ENCODE measurements around the gene ERBB4. TPM values are rescaled to one million over a fixed set of nuclear protein-coding genes. Genes with fewer than 3 reads are reported as not detected.
"Not testable (repeated sequence)": the region's sequence is repeated elsewhere in the genome, so short reads cannot be mapped to it uniquely, and the experiment has no call there.

The ERBB4 gene
- total RNA-seq, 1 donor from 2014 or later: 2.8 TPM

GRCh38 chr2:212015588-212015987, 523.0 kb downstream of the ERBB4 start:
- no peak for DNase-seq (ENCODE audit: extremely low spot score, unreplicated experiment)
- Mint-ChIP-seq H3K36me3 (ENCODE audit: unreplicated experiment) (no peaks in the 10 kb centered on the region), H3K27me3 (ENCODE audit: unreplicated experiment) (no peaks in the 10 kb centered on the region), H3K4me1 (ENCODE audit: unreplicated experiment) (peaks cover 38% of the 10 kb centered on the region), H3K9me3 (ENCODE audit: unreplicated experiment) (no peaks in the 10 kb centered on the region), H3K4me3 (ENCODE audit: unreplicated experiment) (no peak overlapping the region), H3K27ac (ENCODE audit: unreplicated experiment) (no peak overlapping the region)
- TF ChIP-seq CTCF (IDR thresholded peaks at IDR 0.05): no peak

GRCh38 chr2:212013626-212014025, 525.0 kb downstream of the ERBB4 start:
- H3K27me3 Mint-ChIP-seq (ENCODE audit: unreplicated experiment): no peaks in the 10 kb centered on the region

GRCh38 chr2:212010305-212010704, 528.3 kb downstream of the ERBB4 start:
- H3K9me3 Mint-ChIP-seq (ENCODE audit: unreplicated experiment); H3K27me3 Mint-ChIP-seq (ENCODE audit: unreplicated experiment); H3K27ac Mint-ChIP-seq (ENCODE audit: unreplicated experiment); H3K36me3 Mint-ChIP-seq (ENCODE audit: unreplicated experiment); DNase-seq (ENCODE audit: extremely low spot score, unreplicated experiment); H3K4me3 Mint-ChIP-seq (ENCODE audit: unreplicated experiment): not testable (repeated sequence)
- H3K4me1 Mint-ChIP-seq (ENCODE audit: unreplicated experiment): peaks cover 15% of the 10 kb centered on the region

More at GRCh38 chr2:212013626-212014025, 525.0 kb downstream of the ERBB4 start:
- Mint-ChIP-seq H3K4me3 (ENCODE audit: unreplicated experiment) (no peak overlapping the region), H3K9me3 (ENCODE audit: unreplicated experiment) (no peaks in the 10 kb centered on the region), H3K4me1 (ENCODE audit: unreplicated experiment) (peaks cover 36% of the 10 kb centered on the region), H3K27ac (ENCODE audit: unreplicated experiment) (no peak overlapping the region), H3K36me3 (ENCODE audit: unreplicated experiment) (no peaks in the 10 kb centered on the region)
- no peak for DNase-seq (ENCODE audit: extremely low spot score, unreplicated experiment)
- no peak for TF ChIP-seq CTCF (IDR thresholded peaks at IDR 0.05)

- H3K4me3 Mint-ChIP-seq (ENCODE audit: unreplicated experiment): no peak overlapping the region
- peaks cover 3% of the 10 kb centered on the region for H3K4me1 Mint-ChIP-seq (ENCODE audit: unreplicated experiment)
- H3K27ac Mint-ChIP-seq (ENCODE audit: unreplicated experiment): no peak overlapping the region
- TF ChIP-seq CTCF (IDR thresholded peaks at IDR 0.05): no peak
- no peaks in the 10 kb centered on the region for H3K36me3 Mint-ChIP-seq (ENCODE audit: unreplicated experiment)
- DNase-seq (ENCODE audit: extremely low spot score, unreplicated experiment): no peak
- H3K27me3 Mint-ChIP-seq (ENCODE audit: unreplicated experiment): no peaks in the 10 kb centered on the region
- no peaks in the 10 kb centered on the region for H3K9me3 Mint-ChIP-seq (ENCODE audit: unreplicated experiment)
Observed at GRCh38 chr2:212007972-212008371, 530.6 kb downstream of the ERBB4 start.

GRCh38 chr2:212005085-212005671, 533.4 kb downstream of the ERBB4 start:
- H3K4me1 Mint-ChIP-seq (ENCODE audit: unreplicated experiment): peaks cover 3% of the 10 kb centered on the region
- no peaks in the 10 kb centered on the region for H3K9me3 Mint-ChIP-seq (ENCODE audit: unreplicated experiment)
- TF ChIP-seq CTCF (IDR thresholded peaks at IDR 0.05): peak; percentile 77
- no peaks in the 10 kb centered on the region for H3K27me3 Mint-ChIP-seq (ENCODE audit: unreplicated experiment)
- no peak for DNase-seq (ENCODE audit: extremely low spot score, unreplicated experiment)
- H3K36me3 Mint-ChIP-seq (ENCODE audit: unreplicated experiment): no peaks in the 10 kb centered on the region
- no peak overlapping the region for H3K4me3 Mint-ChIP-seq (ENCODE audit: unreplicated experiment)
- no peak overlapping the region for H3K27ac Mint-ChIP-seq (ENCODE audit: unreplicated experiment)

- Mint-ChIP-seq H3K4me3 (ENCODE audit: unreplicated experiment) (no peak overlapping the region), H3K9me3 (ENCODE audit: unreplicated experiment) (no peaks in the 10 kb centered on the region), H3K4me1 (ENCODE audit: unreplicated experiment) (no peaks in the 10 kb centered on the region), H3K36me3 (ENCODE audit: unreplicated experiment) (no peaks in the 10 kb centered on the region), H3K27ac (ENCODE audit: unreplicated experiment) (no peak overlapping the region), H3K27me3 (ENCODE audit: unreplicated experiment) (no peaks in the 10 kb centered on the region)
- TF ChIP-seq CTCF (IDR thresholded peaks at IDR 0.05): no peak
- no peak for DNase-seq (ENCODE audit: extremely low spot score, unreplicated experiment)
Observed at GRCh38 chr2:212001325-212001724, 537.3 kb downstream of the ERBB4 start.
